SHP77 (cell line): ENCODE measurements around the gene UVSSA.
A peak's percentile ranks its signal among the peaks of the same experiment; 100 is the strongest.

ENCODE experiments used
- DNase-seq, 2 experiments: peaks; one replicate each; lab custom pipeline; 2025; lab: John Stamatoyannopoulos, UW

UVSSA gene

DNA sequence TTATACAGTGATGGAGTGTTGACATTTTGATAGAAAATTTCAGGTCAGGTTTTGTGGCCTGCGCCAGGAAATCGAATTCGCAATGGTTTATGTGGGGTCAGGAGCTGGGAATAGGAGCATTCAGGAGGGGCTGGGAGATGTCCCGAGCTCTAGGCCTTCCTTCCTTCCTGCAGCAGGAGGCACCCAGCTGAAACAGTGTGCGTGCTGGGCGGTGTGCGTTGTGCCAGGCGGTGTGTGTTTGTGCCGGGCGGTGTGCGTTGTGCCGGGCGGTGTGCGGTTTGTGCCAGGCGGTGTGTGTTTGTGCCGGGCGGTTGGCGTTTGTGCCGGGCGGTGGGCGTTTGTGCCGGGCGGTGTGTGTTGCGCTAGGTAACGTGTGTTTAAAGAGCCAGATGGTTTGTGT, 1.7 kb downstream of the UVSSA start:
- DNase-seq, result no peak

GRCh38 chr4:1349359-1350168, 2.6 kb downstream of the UVSSA start:
- no peak for DNase-seq

DNA sequence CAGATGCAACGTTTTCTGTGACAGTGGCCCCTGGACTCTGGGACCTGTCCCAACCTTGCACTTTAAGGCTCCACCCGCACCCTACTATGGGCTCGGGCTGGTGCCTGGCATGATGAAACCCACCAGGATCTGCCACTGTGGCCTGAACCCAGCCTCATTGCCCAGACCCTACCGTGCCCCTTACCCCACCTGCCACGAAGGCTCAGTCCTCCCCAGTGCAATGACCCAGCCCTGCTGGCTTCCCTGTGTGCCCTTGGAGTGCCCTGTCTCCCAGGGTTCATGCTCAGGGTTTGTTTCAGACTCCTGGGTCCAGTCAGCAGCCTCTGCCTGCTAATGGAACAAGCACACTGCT, 3.1 kb downstream of the UVSSA start:
- DNase-seq, result no peak

DNA sequence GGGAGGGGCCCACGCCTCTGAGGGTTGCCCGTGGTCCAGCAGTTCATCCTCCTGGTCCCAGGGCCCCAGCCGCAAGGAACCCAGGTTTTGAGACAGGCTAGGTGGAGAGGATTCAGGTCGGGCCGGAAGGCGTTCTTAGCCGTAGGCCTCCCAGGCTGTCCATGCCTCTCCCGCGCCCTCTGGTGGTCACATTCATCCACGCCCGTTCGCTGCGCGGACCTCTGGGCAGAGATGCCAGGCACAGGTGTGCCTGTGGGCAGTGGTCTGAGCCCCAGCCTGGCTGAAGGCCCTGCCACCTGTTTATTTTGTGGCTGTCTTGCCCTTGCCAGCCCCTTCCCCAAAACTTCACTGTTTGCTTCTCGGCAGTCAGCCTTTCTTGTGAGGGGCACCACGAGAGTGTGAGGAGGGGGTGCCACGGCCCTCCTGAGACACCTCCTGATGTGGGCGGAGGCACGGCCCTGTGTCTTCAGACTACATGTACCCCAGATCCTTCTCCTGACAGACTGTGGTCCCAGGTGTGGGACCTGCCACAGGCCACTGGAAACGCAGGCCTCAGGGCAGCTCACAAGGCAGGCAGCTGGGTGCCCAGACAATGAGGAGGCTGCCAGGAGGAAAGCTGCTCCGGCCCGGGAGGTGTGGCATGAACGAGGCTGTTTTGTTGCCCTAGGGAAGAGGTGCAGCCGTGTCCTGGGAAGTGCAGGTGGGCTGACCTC, 5.0 kb downstream of the UVSSA start:
- DNase-seq, result peak; percentile 29 to 30

DNA sequence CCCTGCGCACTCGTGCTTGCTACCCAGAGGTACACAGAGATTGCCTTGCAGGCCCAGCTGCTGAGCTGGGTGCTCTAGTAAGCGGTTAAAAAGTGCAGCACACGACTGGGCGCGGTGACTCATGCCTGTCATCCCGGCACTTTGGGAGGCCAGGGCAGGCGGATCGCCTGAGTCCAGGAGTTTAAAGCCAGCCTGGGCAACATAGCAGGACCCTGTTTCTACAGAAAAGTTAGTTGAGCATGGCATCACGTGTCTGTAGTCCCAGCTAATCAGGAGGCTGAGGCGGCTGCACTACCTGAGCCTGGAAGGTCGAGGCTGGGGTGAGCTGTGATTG, 5.5 kb downstream of the UVSSA start:
- no peak for DNase-seq

DNA sequence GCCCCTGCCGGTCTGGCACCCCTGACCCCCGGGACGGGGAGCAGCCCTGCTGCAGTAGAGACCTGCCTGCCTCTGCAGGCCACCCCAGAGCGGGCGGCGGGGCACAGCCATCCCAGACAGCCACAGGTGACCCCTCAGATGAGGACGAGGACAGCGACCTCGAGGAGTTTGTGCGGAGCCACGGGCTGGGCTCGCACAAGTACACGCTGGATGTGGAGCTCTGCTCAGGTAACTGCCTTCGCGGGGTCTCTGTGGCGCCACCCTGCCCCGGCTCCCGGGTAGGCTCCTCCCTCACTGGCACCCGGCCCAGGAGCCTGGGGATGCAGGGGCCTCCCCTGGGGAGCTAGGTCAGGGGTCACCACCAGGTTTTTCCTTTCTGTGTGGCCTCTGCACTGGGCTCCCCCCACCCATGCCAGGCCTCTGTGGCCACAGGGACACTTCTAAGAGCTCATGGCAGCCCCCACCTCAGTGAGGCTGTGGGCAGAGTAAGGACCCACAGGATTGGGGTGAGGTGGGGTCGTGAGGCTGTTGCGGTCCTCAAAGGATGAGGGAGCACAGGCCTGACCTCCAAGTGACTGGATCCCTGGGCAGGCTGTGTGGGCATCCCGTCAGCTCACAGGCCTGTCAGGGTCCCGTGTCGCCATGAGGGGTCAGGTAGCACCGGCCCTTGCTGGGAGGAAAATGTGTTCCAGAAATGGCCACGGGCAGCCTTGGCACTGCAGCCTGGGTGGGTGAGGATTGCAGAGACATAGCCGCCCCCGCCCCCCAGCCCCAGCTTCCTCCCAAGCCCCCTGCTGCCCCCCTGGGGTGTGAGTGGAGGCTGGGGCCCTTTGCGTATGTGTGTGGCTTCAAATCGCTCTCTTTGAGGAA, 6.4 kb downstream of the UVSSA start:
- no peak for DNase-seq

DNA sequence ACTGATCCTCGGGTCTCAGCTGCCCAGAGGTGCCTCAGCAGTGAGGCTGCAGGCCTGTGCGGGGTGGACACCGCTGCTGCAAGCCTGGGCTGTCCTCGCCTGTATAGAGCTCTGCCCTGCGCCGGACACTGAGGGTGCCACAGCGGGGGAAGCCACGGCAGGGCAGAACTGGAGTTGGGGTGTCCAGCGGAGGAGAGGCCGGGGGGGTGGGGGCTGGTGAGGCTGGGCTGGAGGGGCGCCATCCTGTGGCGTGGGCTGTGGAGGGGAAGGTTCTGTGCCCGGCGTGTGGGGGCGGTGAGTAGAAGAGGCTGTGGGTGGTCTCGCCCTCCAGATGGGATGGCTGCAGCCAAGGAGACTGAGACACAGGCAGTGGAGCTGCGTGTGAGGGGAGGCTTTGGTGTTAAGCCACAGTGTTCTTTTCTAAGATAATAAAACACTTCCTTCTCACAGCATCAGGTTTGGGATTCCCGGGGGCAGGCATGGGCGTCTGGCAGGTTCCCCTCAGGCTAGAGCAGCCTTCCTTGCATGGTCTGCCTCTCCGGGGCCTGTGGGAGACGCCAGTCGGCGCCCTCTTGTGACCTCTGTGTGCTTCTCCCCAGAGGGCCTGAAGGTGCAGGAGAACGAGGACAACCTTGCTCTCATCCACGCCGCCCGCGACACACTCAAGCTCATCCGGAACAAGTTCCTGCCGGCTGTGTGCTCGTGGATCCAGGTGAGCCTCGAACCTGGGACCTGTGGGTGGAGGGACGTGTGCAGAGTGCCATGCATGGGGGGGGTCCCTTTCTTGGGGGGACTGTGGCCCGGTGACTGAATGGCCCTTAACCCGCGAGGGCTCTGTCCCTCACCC, 7.4 kb downstream of the UVSSA start:
- DNase-seq, result no peak

- no peak for DNase-seq
Measured at GRCh38 chr4:1354983-1355275, 7.9 kb downstream of the UVSSA start.

DNA sequence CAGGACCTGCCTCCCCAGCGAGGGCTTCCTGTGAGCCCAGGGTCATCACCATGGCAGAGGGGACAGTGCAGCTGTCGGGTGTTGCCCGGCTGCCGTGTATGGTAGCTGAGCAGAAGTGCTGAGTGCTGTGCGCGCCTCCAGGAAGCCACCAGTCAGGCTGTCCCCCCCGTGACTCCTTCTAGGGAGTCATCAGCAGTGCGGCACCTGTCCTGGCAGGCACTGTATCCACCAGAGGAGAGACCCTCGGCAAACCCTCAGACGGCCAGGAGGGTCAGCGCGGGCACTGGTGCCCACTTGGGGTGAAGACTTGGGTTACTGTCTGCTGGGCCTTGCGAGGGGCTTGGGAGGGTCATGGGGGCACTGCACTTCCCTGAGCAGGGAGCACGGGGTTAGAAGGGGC, 8.4 kb downstream of the UVSSA start:
- no peak for DNase-seq

DNA sequence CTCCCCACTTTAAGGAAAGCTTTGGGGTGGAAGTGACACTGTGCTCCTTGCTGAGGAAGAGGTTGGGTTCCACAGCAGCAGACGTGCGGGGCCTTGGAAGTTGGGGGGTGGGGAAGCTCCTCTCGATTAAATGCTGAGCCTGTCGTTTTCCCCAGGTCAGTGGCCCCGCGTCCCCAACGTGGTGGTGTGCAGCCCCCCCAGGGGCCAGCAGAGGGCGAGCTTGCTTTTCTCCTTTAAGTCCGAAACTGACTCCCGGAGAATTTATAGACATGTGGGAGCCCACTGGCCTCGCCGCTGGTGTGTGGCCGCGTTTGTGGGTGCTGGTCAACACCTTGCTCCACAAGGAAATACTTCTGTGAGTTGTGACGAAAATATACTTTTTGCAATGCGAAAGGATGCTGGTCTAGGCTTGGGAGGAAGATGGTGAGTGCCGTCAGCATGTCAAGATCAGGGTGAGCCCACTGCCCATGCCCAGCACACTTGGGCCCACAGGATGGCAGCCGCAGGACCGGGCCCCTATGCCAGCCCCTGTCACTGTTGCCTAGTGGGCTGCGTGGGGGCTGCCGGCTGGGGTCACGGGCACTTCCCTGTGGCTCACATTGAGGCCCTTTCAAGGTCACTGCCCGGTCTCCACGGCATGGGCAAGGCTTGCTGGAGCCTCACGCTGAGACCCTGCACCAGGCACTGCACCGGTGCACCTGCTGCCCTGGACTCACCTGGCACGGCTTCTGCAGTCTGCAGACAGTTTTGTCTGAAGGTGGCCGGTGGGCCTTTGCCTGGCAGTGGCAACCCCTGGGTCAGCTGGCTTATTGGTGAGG, 9.4 kb downstream of the UVSSA start:
- DNase-seq, result peak; percentile 4 to 18

GRCh38 chr4:1357356-1358248, 10.6 kb downstream of the UVSSA start:
- DNase-seq, result no peak

DNA sequence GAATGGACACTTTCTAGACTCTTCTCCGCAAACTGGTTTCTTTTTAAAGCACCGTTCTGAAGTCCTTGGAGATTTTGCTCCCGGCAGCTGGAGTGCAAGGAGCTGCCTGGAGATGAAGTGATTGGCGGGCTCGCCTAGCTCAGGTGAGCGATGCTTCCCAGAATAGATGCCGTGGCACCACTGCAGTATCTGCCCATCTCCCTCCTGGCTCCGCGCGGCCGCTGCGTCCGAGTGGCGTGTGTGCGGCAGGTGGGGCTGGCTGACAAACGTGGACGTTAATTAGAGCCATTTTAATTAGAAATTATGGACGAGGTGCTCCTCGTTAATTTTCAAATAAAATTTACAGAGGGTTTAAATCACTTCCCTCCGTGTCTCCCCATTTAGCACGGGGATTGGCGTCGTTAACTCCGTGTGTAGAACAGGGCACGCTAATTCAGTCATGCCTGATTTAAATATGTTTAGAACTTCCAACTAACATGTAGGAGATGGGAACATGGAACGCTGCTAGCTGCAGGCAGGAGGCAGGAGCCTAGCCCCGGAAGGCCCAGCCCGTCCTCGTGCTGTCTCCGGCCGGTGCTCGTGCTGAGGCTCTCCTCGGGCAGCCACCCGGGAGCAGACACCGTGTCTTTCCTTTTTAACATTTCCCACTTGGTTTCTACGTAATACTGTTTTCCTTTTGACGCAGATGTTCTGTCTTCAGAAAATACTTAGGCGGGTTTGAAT, 11.6 kb downstream of the UVSSA start:
- DNase-seq, result no peak

DNA sequence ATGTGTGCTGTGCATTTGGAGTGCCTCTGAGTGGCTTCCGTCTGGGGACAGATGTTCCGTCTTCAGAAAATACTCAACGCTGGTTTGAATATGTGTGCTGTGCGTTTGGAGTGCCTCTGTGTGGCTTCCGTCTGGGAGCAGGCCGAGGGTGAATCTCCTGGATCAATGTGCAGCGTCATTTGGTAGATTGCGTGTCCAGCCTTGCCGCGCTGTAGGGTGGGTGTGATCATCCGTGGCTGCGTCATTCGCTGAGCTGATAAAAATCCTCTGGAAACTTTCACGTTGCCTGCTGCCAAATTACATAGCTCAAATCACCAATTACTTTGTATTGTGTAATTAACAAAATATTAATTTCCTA, 12.1 kb downstream of the UVSSA start:
- no peak for DNase-seq

- no peak for DNase-seq
Measured at GRCh38 chr4:1359976-1360375, 13.0 kb downstream of the UVSSA start.

DNA sequence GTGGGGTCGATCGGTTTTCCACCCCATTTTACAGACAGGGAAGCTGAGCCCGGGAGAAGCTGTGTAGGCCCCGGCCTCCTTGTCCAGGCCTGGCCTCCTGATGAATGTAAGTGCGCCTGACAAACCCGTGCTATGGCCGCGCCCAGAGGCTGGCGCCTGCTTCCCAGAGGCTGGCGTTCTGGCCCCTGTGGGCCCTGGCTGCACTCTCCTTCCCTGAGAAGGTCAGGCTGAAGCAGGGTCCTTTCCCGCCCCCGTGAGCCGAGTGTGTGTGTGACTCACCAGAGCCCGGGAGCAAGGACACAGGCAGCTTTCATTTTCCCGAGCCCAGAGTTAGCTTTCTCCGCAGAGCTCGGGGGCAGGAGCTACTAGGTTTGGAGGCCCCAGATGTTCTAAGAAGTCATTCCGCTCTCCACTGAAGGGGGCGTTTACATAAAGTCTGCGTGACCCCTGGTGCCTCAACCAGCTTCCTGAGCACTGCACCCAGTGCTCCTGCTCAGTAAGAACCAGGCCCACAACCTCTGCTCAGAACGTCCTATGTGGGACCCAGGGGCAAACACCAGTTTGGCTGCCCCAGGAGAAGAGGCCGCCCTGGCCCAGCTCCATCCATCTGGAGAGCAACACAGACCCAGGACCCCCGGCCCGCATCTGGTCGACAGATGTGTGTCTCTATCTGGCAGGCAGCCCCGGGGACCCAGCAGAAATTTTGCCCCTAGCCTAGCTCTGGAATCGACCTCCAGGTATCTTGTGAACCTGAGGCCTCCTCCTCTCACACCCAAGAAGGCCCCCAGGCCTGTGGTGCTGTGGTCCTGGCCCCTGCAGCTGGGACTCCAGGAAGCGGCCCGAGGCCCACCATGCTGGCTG, 13.6 kb downstream of the UVSSA start:
- no peak for DNase-seq

- DNase-seq, result no peak
Measured at GRCh38 chr4:1361431-1361830, 14.4 kb downstream of the UVSSA start.

- DNase-seq, result no peak
Measured at GRCh38 chr4:1362046-1362445, 15.0 kb downstream of the UVSSA start.

DNA sequence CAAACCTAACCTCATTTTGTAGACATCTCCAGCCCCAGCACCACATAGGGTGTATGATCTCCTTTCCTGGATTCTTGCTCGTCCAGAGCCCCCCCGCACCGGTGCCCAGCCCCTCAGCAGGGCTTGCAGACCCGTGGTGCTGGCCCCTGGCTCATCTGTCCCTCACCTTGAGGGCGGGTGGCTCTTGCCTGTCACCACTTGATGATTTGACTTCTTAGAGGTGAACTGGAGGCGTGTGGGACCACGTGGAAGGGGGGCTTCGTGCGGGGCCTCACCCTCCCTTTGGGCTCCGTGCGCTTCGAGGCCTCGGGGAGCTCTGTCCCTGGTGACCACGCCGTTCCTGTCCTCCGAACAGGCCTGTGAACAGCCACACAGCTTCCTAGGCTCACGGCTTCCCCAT, 15.5 kb downstream of the UVSSA start:
- no peak for DNase-seq

- DNase-seq, result no peak
Measured at GRCh38 chr4:1363513-1363912, 16.5 kb downstream of the UVSSA start.
